Retinal pigment epithelial cell (primary cell): ENCODE data around the gene MTO1.

ENCODE experiments used
- DNase-seq: peaks from one replicate; pipeline ENCODE4 v3.0.0-alpha.2; 2010; ENCODE audit warnings: low read depth
- H3K4me3 ChIP-seq: 2 replicates; pipeline ENCODE4 v1.5.1; 2011; ENCODE audit warnings: mild to moderate bottlenecking, low read length, control low read depth, moderate library complexity
- TF ChIP-seq, protein P1 (sequence below): conservative IDR thresholded peaks from 2 replicates; pipeline ENCODE4 v1.5.1; 2011; ENCODE audit warnings: low read depth, low read length, control low read depth, inconsistent platforms

MTO1 gene

GRCh38 chr6:73477407-73477806, 15.9 kb downstream of the MTO1 start:
- no peak overlapping the region for H3K4me3 ChIP-seq
- no peak for DNase-seq
- TF ChIP-seq, protein P1, sequence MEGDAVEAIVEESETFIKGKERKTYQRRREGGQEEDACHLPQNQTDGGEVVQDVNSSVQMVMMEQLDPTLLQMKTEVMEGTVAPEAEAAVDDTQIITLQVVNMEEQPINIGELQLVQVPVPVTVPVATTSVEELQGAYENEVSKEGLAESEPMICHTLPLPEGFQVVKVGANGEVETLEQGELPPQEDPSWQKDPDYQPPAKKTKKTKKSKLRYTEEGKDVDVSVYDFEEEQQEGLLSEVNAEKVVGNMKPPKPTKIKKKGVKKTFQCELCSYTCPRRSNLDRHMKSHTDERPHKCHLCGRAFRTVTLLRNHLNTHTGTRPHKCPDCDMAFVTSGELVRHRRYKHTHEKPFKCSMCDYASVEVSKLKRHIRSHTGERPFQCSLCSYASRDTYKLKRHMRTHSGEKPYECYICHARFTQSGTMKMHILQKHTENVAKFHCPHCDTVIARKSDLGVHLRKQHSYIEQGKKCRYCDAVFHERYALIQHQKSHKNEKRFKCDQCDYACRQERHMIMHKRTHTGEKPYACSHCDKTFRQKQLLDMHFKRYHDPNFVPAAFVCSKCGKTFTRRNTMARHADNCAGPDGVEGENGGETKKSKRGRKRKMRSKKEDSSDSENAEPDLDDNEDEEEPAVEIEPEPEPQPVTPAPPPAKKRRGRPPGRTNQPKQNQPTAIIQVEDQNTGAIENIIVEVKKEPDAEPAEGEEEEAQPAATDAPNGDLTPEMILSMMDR, result no peak

GRCh38 chr6:73481969-73482368, 20.4 kb downstream of the MTO1 start:
- no peak overlapping the region for H3K4me3 ChIP-seq
- TF ChIP-seq, protein P1, result no peak
- DNase-seq, result no peak

DNA sequence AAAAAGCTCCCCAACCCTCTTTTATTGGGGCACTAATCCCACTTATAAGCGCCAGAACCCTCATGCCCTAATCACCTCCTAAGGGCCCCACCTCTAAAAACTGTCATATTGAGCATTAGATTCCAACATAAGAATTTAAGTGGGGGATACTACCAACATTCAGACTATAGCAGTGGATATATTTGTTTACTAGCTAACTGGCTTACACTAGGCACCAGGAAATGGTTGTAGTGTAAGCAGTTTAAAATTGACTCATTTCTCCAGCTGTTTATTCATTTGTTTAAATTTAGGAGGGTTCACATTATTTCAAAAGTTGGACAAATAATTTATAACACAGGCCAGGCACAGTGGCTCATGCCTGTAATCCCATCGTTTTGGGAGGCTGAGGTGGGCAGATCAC, 22.9 kb downstream of the MTO1 start:
- H3K4me3 ChIP-seq, result no peak overlapping the region
- DNase-seq, result no peak
- TF ChIP-seq, protein P1, result no peak

DNA sequence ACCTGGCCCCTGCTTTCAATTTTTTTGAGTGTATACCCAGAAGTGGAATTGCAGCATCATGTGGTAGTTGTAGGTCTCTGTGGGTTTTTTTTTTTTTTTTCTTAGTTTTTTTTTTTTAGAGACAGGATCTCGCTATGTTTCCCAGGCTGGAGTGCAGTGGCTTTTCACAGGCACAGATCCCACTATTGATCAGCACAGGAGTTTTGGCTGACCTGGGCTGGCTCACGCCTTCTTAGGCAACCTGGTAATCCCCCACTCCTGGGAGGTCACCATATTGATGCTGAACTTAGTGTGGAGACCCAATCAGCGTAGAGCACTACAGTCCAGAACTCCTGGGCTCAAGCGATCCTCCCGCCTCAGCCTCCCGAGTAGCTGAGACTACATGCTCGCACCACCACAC, 25.9 kb downstream of the MTO1 start:
- no peak for DNase-seq
- TF ChIP-seq, protein P1, result no peak
- no peak overlapping the region for H3K4me3 ChIP-seq

DNA sequence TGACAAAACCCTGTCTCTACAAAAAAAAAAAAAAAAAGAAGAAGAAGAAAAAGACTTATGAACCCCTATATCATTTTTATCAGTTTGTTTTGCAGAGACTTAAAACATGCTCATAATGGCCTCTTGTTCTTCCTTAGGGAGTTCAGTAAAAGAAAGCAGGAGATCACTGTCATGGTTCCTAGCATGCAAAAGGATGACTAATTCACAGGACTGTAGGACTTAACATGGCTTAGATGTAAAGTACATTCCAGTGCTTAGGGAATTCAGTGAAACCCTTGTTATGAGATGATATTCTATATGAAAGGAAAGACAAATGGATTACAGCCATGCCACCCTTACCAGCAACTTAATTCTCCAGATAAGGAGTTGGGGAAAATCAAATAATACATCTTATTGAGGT, 29.8 kb downstream of the MTO1 start:
- H3K4me3 ChIP-seq, result no peak overlapping the region
- peak; percentile 52 for DNase-seq
- TF ChIP-seq, protein P1, result no peak

DNA sequence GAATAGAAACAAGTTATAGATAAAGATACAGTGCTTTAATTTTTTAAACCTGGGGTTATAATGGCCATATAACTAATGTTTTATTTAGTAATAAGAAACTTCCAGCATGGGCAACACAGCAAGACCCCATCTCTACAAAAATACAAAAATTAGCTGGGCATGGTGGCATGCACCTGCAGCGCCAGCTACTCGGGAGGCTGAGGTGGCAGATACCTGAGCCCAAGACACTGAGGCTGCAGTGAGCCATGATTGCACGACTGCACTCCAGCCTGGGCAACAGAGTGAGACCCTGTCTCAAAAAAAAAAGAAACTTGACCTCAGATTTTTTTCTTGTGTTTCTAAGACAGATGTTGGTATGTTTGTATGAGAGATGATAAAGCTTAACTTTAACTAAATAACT, 36.4 kb downstream of the MTO1 start:
- DNase-seq, result no peak
- TF ChIP-seq, protein P1, result no peak
- H3K4me3 ChIP-seq, result no peak overlapping the region

- TF ChIP-seq, protein P1, result no peak
- DNase-seq, result no peak
- no peak overlapping the region for H3K4me3 ChIP-seq
These were observed 41.7 kb downstream of the MTO1 start for GRCh38 chr6:73503027-73503772.
